K562 (cell line): ENCODE results near the gene CDC14A. TPM values are rescaled to one million over a fixed set of nuclear protein-coding genes. Genes with fewer than 3 reads are reported as not detected.
A peak's percentile ranks its signal among the peaks of the same experiment; 100 is the strongest.

Experiments used
- ATAC-seq: fragments of 200-7000 bp; cut with Tn5 transposase; 3 replicates; pipeline ENCODE4 v1.9.1; 2020; ENCODE audit warnings: moderate library complexity
- BruUV-seq: library from RNA; stranded (reverse); fragments of 400-500 nt; replicated peaks from 2 replicates; lab custom pipeline; 2021; lab: Mats Ljungman, UMichigan
- CTCF ChIA-PET: fragments of 300-600 bp; formaldehyde crosslinking; extraction: SDS; loops from one replicate; lab custom pipeline; 2021; ENCODE audit warnings: low intra/inter-chr PET ratio; lab: Yijun Ruan, JAX
- POLR2A ChIA-PET: fragments of 300-600, 350-650 bp; sonication (Branson Sonifier 250); formaldehyde crosslinking; extraction: SDS; loops from one replicate; lab custom pipeline; 2021; ENCODE audit warnings: antibody characterized with exemption, inconsistent platforms; lab: Yijun Ruan, JAX
- DNase-seq, 4 experiments: peaks; one replicate each; pipeline versions ENCODE4 v3.0.0 to v3.0.0-alpha.2; 2011 to 2018; ENCODE audit warnings: low spot score in 3 of 4, mixed read lengths in 3 of 4; ENCODE audit errors: extremely low read depth in 1 of 4
- FAIRE-seq: peaks from 2 replicates; lab custom pipeline; 2011; peaks lifted over from hg19 to GRCh38; lab: Jason Lieb, UNC
- H2AFZ ChIP-seq: 2 replicates; pipeline ENCODE4 v1.6.0; 2011; ENCODE audit warnings: low read depth, low read length, control low read depth, inconsistent platforms
- H3K27ac ChIP-seq: fragments of 200-600 bp; 3 replicates; pipeline ENCODE4 v1.8.0; 2011; ENCODE audit warnings: low read depth, mild to moderate bottlenecking, control low read depth, inconsistent platforms, low read length, moderate library complexity, mixed read lengths; ENCODE audit errors: extremely low read depth
- H3K27me3 ChIP-seq, 2 experiments: fragments of 300-600 bp in 1 of 2; 2 replicates in 1 of 2; 3 replicates in 1 of 2; pipeline versions ENCODE4 v1.6.0 to v1.8.0; 2011; ENCODE audit warnings: inconsistent platforms in 2 of 2, low read length in 2 of 2, mild to moderate bottlenecking in 1 of 2, mixed read lengths in 1 of 2, moderate library complexity in 1 of 2; ENCODE audit not compliant: control insufficient read depth in 2 of 2, insufficient read depth in 2 of 2
- H3K36me3 ChIP-seq: fragments of 300-600 bp; 3 replicates; pipeline ENCODE4 v1.8.0; 2011; ENCODE audit warnings: mild to moderate bottlenecking, low read length, inconsistent platforms; ENCODE audit not compliant: control insufficient read depth, insufficient read depth
- H3K4me1 ChIP-seq, 2 experiments: fragments of 200-600 bp in 1 of 2; replicated peaks in 1 of 2; 2 replicates in 1 of 2; 3 replicates in 1 of 2; pipeline versions ENCODE4 v1.5.1 to v1.8.0; 2011; ENCODE audit warnings: inconsistent platforms in 2 of 2, low read length in 2 of 2, mild to moderate bottlenecking in 1 of 2, mixed read lengths in 1 of 2, moderate library complexity in 1 of 2; ENCODE audit not compliant: control insufficient read depth in 2 of 2, insufficient read depth in 2 of 2
- H3K4me2 ChIP-seq: 2 replicates; pipeline ENCODE4 v1.6.1; 2011; ENCODE audit warnings: low read length, control low read depth, inconsistent platforms, mixed read lengths; ENCODE audit not compliant: insufficient read depth
- H3K4me3 ChIP-seq: fragments of 200-600 bp; sonication (generic), shearing (Covaris generic); 2 replicates; pipeline ENCODE4 v1.5.1; 2016; ENCODE audit warnings: control low read depth, inconsistent platforms
- H3K79me2 ChIP-seq: fragments of 200-600 bp; 3 replicates; pipeline ENCODE4 v1.8.0; 2011; ENCODE audit warnings: low read length, inconsistent platforms; ENCODE audit not compliant: control insufficient read depth, insufficient read depth
- H3K9ac ChIP-seq, 2 experiments: 2 replicates each; pipeline versions ENCODE4 v1.6.0 to v1.6.1; 2011; ENCODE audit warnings: low read depth in 2 of 2, low read length in 2 of 2, control low read depth in 1 of 2, inconsistent platforms in 1 of 2, mild to moderate bottlenecking in 1 of 2, mixed read lengths in 1 of 2; ENCODE audit not compliant: insufficient read depth in 1 of 2
- H3K9me1 ChIP-seq: one replicate; pipeline ENCODE4 v1.6.0; 2011; ENCODE audit warnings: inconsistent platforms, mild to moderate bottlenecking, low read length, moderate library complexity; ENCODE audit not compliant: control insufficient read depth, insufficient read depth
- H3K9me3 ChIP-seq: replicated peaks from 2 replicates; pipeline ENCODE4 v1.5.1; 2011; ENCODE audit warnings: low read depth, low read length, inconsistent platforms; ENCODE audit not compliant: control insufficient read depth, insufficient read depth
- H4K20me1 ChIP-seq: replicated peaks from 2 replicates; pipeline ENCODE4 v1.6.1; 2011; ENCODE audit warnings: low read length, inconsistent platforms, mixed read lengths; ENCODE audit not compliant: control insufficient read depth, insufficient read depth
- CHCHD3 ChIP-seq: fragments of 250-450 bp; sonication (Bioruptor Pico); IDR thresholded peaks from 2 replicates; pipeline ENCODE4 v2.1.2; 2022; ENCODE audit warnings: mild to moderate bottlenecking
- CTBP1 ChIP-seq: fragments of 450-650 bp; IDR thresholded peaks from 2 replicates; pipeline ENCODE4 v1.6.1; 2016; ENCODE audit warnings: borderline replicate concordance
- DPF2 ChIP-seq: fragments of 450-650 bp; IDR thresholded peaks from 2 replicates; pipeline ENCODE4 v1.6.1; 2016
- FOXM1 ChIP-seq, 2 experiments: fragments of 450-650 bp in 1 of 2; sonication (generic) in 1 of 2; formaldehyde crosslinking in 1 of 2; IDR thresholded peaks; 2 replicates each; pipeline versions ENCODE4 v1.6.1 to v1.9.0; 2017 to 2022; ENCODE audit warnings: low read depth in 2 of 2, mild to moderate bottlenecking in 2 of 2, missing genetic modification reagents in 1 of 2, moderate library complexity in 1 of 2
- GABPA ChIP-seq: fragments of 200-800 bp; sonication (Bioruptor generic); conservative IDR thresholded peaks from 2 replicates; pipeline ENCODE4 v1.6.1; 2016; ENCODE audit warnings: low read depth, missing genetic modification characterization, missing compliant biosample characterization
- KLF6 ChIP-seq: fragments of 250-450 bp; sonication (Bioruptor Pico); IDR thresholded peaks from 2 replicates; pipeline ENCODE4 v1.4.0; 2020; ENCODE audit warnings: mild to moderate bottlenecking, moderate library complexity, borderline replicate concordance
- L3MBTL2 ChIP-seq: fragments of 450-650 bp; IDR thresholded peaks from 2 replicates; pipeline ENCODE4 v1.6.1; 2016; ENCODE audit warnings: mild to moderate bottlenecking, moderate library complexity
- MAZ ChIP-seq, 2 experiments: fragments of 450-650 bp in 1 of 2; sonication (generic) in 1 of 2; formaldehyde crosslinking; IDR thresholded peaks in 1 of 2; conservative IDR thresholded peaks in 1 of 2; 2 replicates each; pipeline versions ENCODE4 v1.4.0 to v1.5.0; 2020; ENCODE audit warnings: mild to moderate bottlenecking in 1 of 2, missing genetic modification reagents in 1 of 2
- NCOA6 ChIP-seq: fragments of 450-650 bp; IDR thresholded peaks from 2 replicates; pipeline ENCODE4 v1.6.1; 2017; ENCODE audit warnings: mild to moderate bottlenecking
- PML ChIP-seq: IDR thresholded peaks from 2 replicates; pipeline ENCODE4 v1.6.1; 2012; ENCODE audit warnings: low read length, inconsistent platforms
- SIX5 ChIP-seq, 2 experiments: IDR thresholded peaks; 2 replicates each; pipeline ENCODE4 v1.6.1; 2011; ENCODE audit warnings: low read length in 2 of 2, borderline replicate concordance in 1 of 2, low read depth in 1 of 2, mild to moderate bottlenecking in 1 of 2, moderate library complexity in 1 of 2; ENCODE audit not compliant: insufficient read depth in 1 of 2
- SPI1 ChIP-seq: IDR thresholded peaks from 2 replicates; pipeline ENCODE4 v1.6.1; 2011; ENCODE audit warnings: low read depth, low read length, control low read depth, borderline replicate concordance
- SRSF9 ChIP-seq: fragments of 200-400 bp; formaldehyde crosslinking; IDR thresholded peaks from 2 replicates; pipeline ENCODE4 v1.6.1; 2017; ENCODE audit warnings: low read depth, low read length, borderline replicate concordance
- TEAD1 ChIP-seq, 2 experiments: fragments of 450-650 bp in 1 of 2; sonication (generic) in 1 of 2; formaldehyde crosslinking; IDR thresholded peaks; 2 replicates each; pipeline versions ENCODE4 v1.4.0 to v1.8.0; 2020 to 2022; ENCODE audit warnings: mild to moderate bottlenecking in 2 of 2, missing genetic modification reagents in 1 of 2
- ZFP36 ChIP-seq: fragments of 150-350 bp; IDR thresholded peaks from 2 replicates; pipeline ENCODE4 v1.6.1; 2018; ENCODE audit warnings: low read length, low read depth; ENCODE audit not compliant: partially characterized antibody
- ZNF274 ChIP-seq: IDR thresholded peaks from 2 replicates; pipeline ENCODE4 v1.6.1; 2011; ENCODE audit warnings: low read depth, mild to moderate bottlenecking, low read length, moderate library complexity, borderline replicate concordance
- ZNF655 ChIP-seq: fragments of 250-450 bp; sonication (Bioruptor Pico); IDR thresholded peaks from 2 replicates; pipeline ENCODE4 v1.5.0; 2021
- ZNF79 ChIP-seq: fragments of 250-450 bp; sonication (Bioruptor Pico); IDR thresholded peaks from 2 replicates; pipeline ENCODE4 v1.4.0; 2020; ENCODE audit warnings: low read depth, mild to moderate bottlenecking, moderate library complexity
- WGBS: fragments of 100-300 bp; shearing (Covaris generic); methylation state at CpG from one replicate; pipeline ENCODE4 v1.1.6; 2016; ENCODE audit warnings: low coverage, mixed read lengths; ENCODE audit not compliant: insufficient coverage; ENCODE audit errors: missing lambda C conversion rate; 5-methylcytosine and 5-hydroxymethylcytosine counted together
- in situ Hi-C: fragments of 300-500 bp; cut with MboI; formaldehyde crosslinking; loops from 4 replicates; pipeline ENCODE4 v1.15.0; 2018; ENCODE audit warnings: inconsistent platforms, mixed read lengths
- intact Hi-C: fragments of 100-400 bp; cut with micrococcal nuclease; formaldehyde crosslinking; loops from 2 replicates; pipeline ENCODE4 v1.14.2; 2022
- polyA plus RNA-seq, 8 experiments: library from polyadenylated mRNA; depleted of rRNA in 4 of 8; stranded (reverse) in 5 of 8; unstranded in 3 of 8; fragments of >200 nt; fragmentation: Nextera tagmentation in 2 of 8; fragmentation: Illumina TruSeq in 1 of 8; extraction: Ambion mirVana in 2 of 8; extraction: Trizol in 1 of 8; gene quantifications; 2 replicates each; pipeline versions ENCODE4 v1.2.1 to v1.2.3, GENCODE V29; 2011 to 2014; ENCODE audit warnings: inconsistent platforms in 1 of 8, missing spikeins in 1 of 8
- total RNA-seq, 7 experiments: library from RNA; depleted of rRNA in 6 of 7; stranded (reverse); fragments of >200 nt in 6 of 7; fragmentation: Illumina TruSeq in 2 of 7; extraction: Trizol in 2 of 7; gene quantifications; 2 replicates each; pipeline versions ENCODE4 v1.2.1 to v1.2.3, GENCODE V29; 2011 to 2021; ENCODE audit warnings: low replicate concordance in 1 of 7
- TF ChIP-seq, protein P1 (sequence below), 2 experiments: fragments of 450-650 bp; conservative IDR thresholded peaks; 2 replicates each; pipeline ENCODE4 v1.6.1; 2017; ENCODE audit warnings: mild to moderate bottlenecking in 2 of 2, moderate library complexity in 2 of 2

CDC14A gene
- total and polyA plus RNA-seq, 9 of the 15 experiments (the other 6 are each of a cell fraction or from before 2014, with no cell fraction given) = 17.0 to 74.3 (median 33.4) TPM

DNA sequence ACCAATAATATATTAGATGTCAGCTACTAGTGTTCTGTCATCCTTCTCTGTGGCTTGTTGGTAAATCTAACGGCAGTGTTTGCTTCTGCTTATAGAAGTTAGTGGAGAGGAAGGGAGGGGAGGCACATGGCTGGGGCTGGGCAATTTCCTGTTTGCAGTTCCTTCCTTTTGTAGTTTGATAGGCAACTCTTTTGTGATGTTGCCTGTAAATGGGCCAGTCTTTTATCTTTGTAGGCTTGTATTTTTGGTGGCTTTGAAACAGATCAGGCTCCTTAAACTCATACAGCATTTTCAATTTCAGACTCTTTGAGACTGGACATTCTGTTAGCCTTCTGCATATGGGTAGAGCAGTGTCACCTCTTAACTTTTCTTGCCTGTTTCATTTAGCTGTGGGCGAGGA lies 48.1 kb downstream of the CDC14A start:
- H2AFZ ChIP-seq = peak overlapping the region; percentile 32; the same call in 1 of the 2 replicates
- H3K4me3 ChIP-seq = no peak overlapping the region
- BruUV-seq = no TSS peak
- peaks cover 11 to 24% of the 10 kb centered on the region in 2 experiments for H3K4me1 ChIP-seq
- in situ Hi-C loops = no loop called here
- ChIA-PET POLR2A (interaction anchor here (0.8 to 2.3 kb wide), 3 partner anchors 9 to 37 kb away, joined by 3 to 7 read pairs (median 5); no protein-coding TSS in a partner anchor), CTCF (no interaction called here)
- peak overlapping the region; percentile 67; the same call in 2 of the 3 replicates for H3K27ac ChIP-seq
- 0 out of 2 replicates have a peak, but pooled peaks cover 5% of the 10 kb centered on the region for H4K20me1 ChIP-seq
- H3K9ac ChIP-seq = peak overlapping the region in 1 of 2 experiments; percentile 30; a peak in 1 of 4 replicates
- H3K36me3 ChIP-seq = peaks cover 54% of the 10 kb centered on the region
- ATAC-seq (peak; percentile 78), FAIRE-seq (peak; percentile 74), DNase-seq (peak in 2 of 4 experiments; percentile 41 to 63)
- no peak overlapping the region; the same call in 1 of the 2 replicates for H3K4me2 ChIP-seq
- H3K9me3 ChIP-seq = no peaks in the 10 kb centered on the region
- H3K9me1 ChIP-seq = no peaks in the 10 kb centered on the region
- WGBS = 39% methylated on average over 2 of the region's 2 CpGs
- intact Hi-C loops = no loop called here
- H3K79me2 ChIP-seq = peaks cover 94% of the 10 kb centered on the region
- no peaks in the 10 kb centered on the region for H3K27me3 ChIP-seq
- no peak for TF ChIP-seq CTBP1
- TF ChIP-seq DPF2 = 0 out of 2 replicates have a peak, but pooled peaks have one; percentile 24
- TF ChIP-seq, protein P1, sequence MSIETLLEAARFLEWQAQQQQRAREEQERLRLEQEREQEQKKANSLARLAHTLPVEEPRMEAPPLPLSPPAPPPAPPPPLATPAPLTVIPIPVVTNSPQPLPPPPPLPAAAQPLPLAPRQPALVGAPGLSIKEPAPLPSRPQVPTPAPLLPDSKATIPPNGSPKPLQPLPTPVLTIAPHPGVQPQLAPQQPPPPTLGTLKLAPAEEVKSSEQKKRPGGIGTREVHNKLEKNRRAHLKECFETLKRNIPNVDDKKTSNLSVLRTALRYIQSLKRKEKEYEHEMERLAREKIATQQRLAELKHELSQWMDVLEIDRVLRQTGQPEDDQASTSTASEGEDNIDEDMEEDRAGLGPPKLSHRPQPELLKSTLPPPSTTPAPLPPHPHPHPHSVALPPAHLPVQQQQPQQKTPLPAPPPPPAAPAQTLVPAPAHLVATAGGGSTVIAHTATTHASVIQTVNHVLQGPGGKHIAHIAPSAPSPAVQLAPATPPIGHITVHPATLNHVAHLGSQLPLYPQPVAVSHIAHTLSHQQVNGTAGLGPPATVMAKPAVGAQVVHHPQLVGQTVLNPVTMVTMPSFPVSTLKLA (conservative IDR thresholded peaks at IDR 0.05) = peak; percentile 52 to 61; a peak in 3 of 4 replicates
- 0 out of 2 replicates have a peak, but pooled peaks have one; percentile 22 for TF ChIP-seq KLF6 (CRISPR knock-in tag)
- no peak for TF ChIP-seq ZNF274
- TF ChIP-seq FOXM1 (IDR thresholded peaks at IDR 0.05; ENCODE audit: low read depth) = peak; percentile 23; the same call in 1 of the 2 replicates
- TF ChIP-seq FOXM1 (CRISPR knock-in tag; IDR thresholded peaks at IDR 0.05; ENCODE audit: low read depth) = no peak
- peak; percentile 77; the same call in 1 of the 2 replicates for TF ChIP-seq SPI1
- no peak for TF ChIP-seq PML
- TF ChIP-seq ZFP36 = peak; percentile 39
- no peak for TF ChIP-seq SRSF9
- no peak for TF ChIP-seq ZNF655 (CRISPR knock-in tag)
- TF ChIP-seq TEAD1 (CRISPR knock-in tag; IDR thresholded peaks at IDR 0.05) = 0 out of 4 replicates have a peak, but pooled peaks of 1 of the 2 experiments have one; percentile 16
- 0 out of 2 replicates have a peak, but pooled peaks have one; percentile 34 for TF ChIP-seq L3MBTL2
- 0 out of 4 replicates have a peak, but pooled peaks of 1 of the 2 experiments have one; percentile 15 for TF ChIP-seq MAZ (CRISPR knock-in tag; conservative IDR thresholded peaks at IDR 0.05 in 1 of 2, IDR thresholded peaks at IDR 0.05 in 1 of 2)
- 0 out of 2 replicates have a peak, but pooled peaks have one; percentile 17 for TF ChIP-seq ZNF79
- TF ChIP-seq NCOA6 = no peak
- no peak for TF ChIP-seq SIX5 (IDR thresholded peaks at IDR 0.05; ENCODE audit: borderline replicate concordance in 1 of 2, insufficient read depth in 1 of 2, low read depth in 1 of 2, low read length in 2 of 2)
- no peak for TF ChIP-seq CHCHD3 (CRISPR knock-in tag)
- TF ChIP-seq GABPA = peak; percentile 64
